Measurements from ENCODE around the gene TNFSF4.

GRCh38 chr1:173168941-173169340 is 38.2 kb downstream of the TNFSF4 start:
- no peak for TF ChIP-seq CTCF (IDR thresholded peaks at IDR 0.05; ENCODE audit: poor library complexity, severe bottlenecking)
- TF ChIP-seq EP300 (conservative IDR thresholded peaks at IDR 0.05; ENCODE audit: poor library complexity, severe bottlenecking), result no peak
- no peak for TF ChIP-seq TAF1 (IDR thresholded peaks at IDR 0.05; ENCODE audit: low read depth)
- TF ChIP-seq REST (IDR thresholded peaks at IDR 0.05; ENCODE audit: borderline replicate concordance), result no peak
- no peak for TF ChIP-seq EZH2 (IDR thresholded peaks at IDR 0.05; ENCODE audit: borderline replicate concordance, insufficient read depth, low read length, poor library complexity, severe bottlenecking)
- no peak for TF ChIP-seq RAD21 (conservative IDR thresholded peaks at IDR 0.05)
